DOHH2 (cell line): Measurements from ENCODE around the gene DENND1A.

ENCODE experiments used
- H3F3A ChIP-seq: fragments of 200-600 bp; sonication (generic), shearing (Covaris generic); 2 replicates; pipeline ENCODE4 v1.6.0; 2016; ENCODE audit warnings: antibody characterized with exemption, mild to moderate bottlenecking; ENCODE audit not compliant: control insufficient read depth, insufficient read depth
- H3K27ac ChIP-seq: fragments of 200-600 bp; sonication (generic); 2 replicates; pipeline ENCODE4 v1.5.1; 2014; ENCODE audit warnings: low read depth, mild to moderate bottlenecking, low read length, moderate library complexity
- H3K27me3 ChIP-seq: fragments of 200-600 bp; sonication (generic); 2 replicates; pipeline ENCODE4 v1.6.1; 2014; ENCODE audit warnings: mild to moderate bottlenecking, low read length, mixed read lengths; ENCODE audit not compliant: control insufficient read depth
- H3K36me3 ChIP-seq: fragments of 200-600 bp; sonication (generic); 2 replicates; pipeline ENCODE4 v1.6.1; 2014; ENCODE audit warnings: mild to moderate bottlenecking, low read length, moderate library complexity, mixed read lengths; ENCODE audit not compliant: control insufficient read depth
- H3K4me1 ChIP-seq: fragments of 200-600 bp; sonication (generic); 2 replicates; pipeline ENCODE4 v1.6.1; 2014; ENCODE audit warnings: mild to moderate bottlenecking, low read length, mixed read lengths; ENCODE audit not compliant: control insufficient read depth
- H3K4me2 ChIP-seq: fragments of 200-600 bp; sonication (generic); 2 replicates; pipeline ENCODE4 v1.6.0; 2014; ENCODE audit warnings: mild to moderate bottlenecking, low read length, moderate library complexity
- H3K4me3 ChIP-seq: fragments of 200-600 bp; sonication (generic); 2 replicates; pipeline ENCODE4 v1.5.1; 2014; ENCODE audit warnings: mild to moderate bottlenecking, low read length, mixed read lengths
- H3K79me2 ChIP-seq: fragments of 200-600 bp; sonication (generic); 2 replicates; pipeline ENCODE4 v1.6.1; 2014; ENCODE audit warnings: mild to moderate bottlenecking, low read length, mixed read lengths; ENCODE audit not compliant: control insufficient read depth
- H3K9me2 ChIP-seq: fragments of 200-600 bp; sonication (generic); replicated peaks from 2 replicates; pipeline ENCODE4 v1.6.1; 2014; ENCODE audit warnings: mild to moderate bottlenecking, low read length, mixed read lengths; ENCODE audit not compliant: control insufficient read depth
- H3K9me3 ChIP-seq: fragments of 200-600 bp; sonication (generic); 2 replicates; pipeline ENCODE4 v1.6.1; 2014; ENCODE audit warnings: antibody characterized with exemption, low read length, mixed read lengths; ENCODE audit not compliant: control insufficient read depth, insufficient read depth
- H4K20me1 ChIP-seq: fragments of 200-600 bp; sonication (generic); 2 replicates; pipeline ENCODE4 v1.6.0; 2014; ENCODE audit warnings: low read depth, mild to moderate bottlenecking, antibody characterized with exemption, low read length, moderate library complexity; ENCODE audit not compliant: control insufficient read depth, insufficient read depth
- EZH2phosphoT487 ChIP-seq: fragments of 200-600 bp; sonication (generic); IDR thresholded peaks from 2 replicates; pipeline ENCODE4 v1.6.1; 2017; ENCODE audit warnings: borderline replicate concordance, mild to moderate bottlenecking, antibody characterized with exemption, low read length, moderate library complexity, mixed read lengths
- TF ChIP-seq, protein P1 (sequence below): fragments of 200-600 bp; sonication (generic); IDR thresholded peaks from one replicate; pipeline ENCODE4 v1.5.1; 2014; ENCODE audit warnings: antibody characterized with exemption, mild to moderate bottlenecking, low read depth, low read length; ENCODE audit not compliant: poor library complexity, severe bottlenecking

DENND1A gene

DNA sequence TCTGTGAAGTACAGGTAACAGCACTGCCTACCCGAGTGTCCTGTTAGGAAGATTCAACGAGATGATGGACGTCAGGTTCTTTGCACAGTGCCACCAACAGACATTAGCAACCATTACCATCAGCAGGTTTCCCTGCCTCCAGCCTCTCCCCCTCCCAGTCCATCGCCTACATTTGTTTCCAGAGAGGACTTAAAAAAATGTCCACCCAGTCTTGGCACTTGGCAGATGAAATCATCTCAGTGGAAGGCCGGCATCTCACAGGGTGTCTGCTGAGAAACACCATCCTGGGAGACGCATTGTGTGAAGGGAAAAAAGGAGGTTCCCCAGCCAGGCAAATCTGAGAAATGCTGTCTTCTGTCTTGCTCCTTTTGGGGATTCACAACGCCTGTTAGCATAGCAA is 515.7 kb downstream of the DENND1A start:
- no peaks in the 10 kb centered on the region for H3K36me3 ChIP-seq
- H4K20me1 ChIP-seq: no peaks in the 10 kb centered on the region
- TF ChIP-seq, protein P1, sequence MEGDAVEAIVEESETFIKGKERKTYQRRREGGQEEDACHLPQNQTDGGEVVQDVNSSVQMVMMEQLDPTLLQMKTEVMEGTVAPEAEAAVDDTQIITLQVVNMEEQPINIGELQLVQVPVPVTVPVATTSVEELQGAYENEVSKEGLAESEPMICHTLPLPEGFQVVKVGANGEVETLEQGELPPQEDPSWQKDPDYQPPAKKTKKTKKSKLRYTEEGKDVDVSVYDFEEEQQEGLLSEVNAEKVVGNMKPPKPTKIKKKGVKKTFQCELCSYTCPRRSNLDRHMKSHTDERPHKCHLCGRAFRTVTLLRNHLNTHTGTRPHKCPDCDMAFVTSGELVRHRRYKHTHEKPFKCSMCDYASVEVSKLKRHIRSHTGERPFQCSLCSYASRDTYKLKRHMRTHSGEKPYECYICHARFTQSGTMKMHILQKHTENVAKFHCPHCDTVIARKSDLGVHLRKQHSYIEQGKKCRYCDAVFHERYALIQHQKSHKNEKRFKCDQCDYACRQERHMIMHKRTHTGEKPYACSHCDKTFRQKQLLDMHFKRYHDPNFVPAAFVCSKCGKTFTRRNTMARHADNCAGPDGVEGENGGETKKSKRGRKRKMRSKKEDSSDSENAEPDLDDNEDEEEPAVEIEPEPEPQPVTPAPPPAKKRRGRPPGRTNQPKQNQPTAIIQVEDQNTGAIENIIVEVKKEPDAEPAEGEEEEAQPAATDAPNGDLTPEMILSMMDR: no peak
- no peak for TF ChIP-seq EZH2phosphoT487
- no peak overlapping the region for H3K4me2 ChIP-seq
- no peak overlapping the region for H3K27ac ChIP-seq
- no peaks in the 10 kb centered on the region for H3K79me2 ChIP-seq
- H3K4me3 ChIP-seq: no peak overlapping the region
- H3K4me1 ChIP-seq: no peaks in the 10 kb centered on the region
- H3K9me2 ChIP-seq: no peaks in the 10 kb centered on the region
- H3K27me3 ChIP-seq: no peaks in the 10 kb centered on the region
- H3F3A ChIP-seq: no peaks in the 10 kb centered on the region
- H3K9me3 ChIP-seq: no peaks in the 10 kb centered on the region

GRCh38 chr9:123412171-123412820 is 517.6 kb downstream of the DENND1A start:
- TF ChIP-seq, protein P1: no peak
- no peak overlapping the region for H3K4me3 ChIP-seq
- no peaks in the 10 kb centered on the region for H3K9me2 ChIP-seq

GRCh38 chr9:123411636-123412035 is 518.3 kb downstream of the DENND1A start:
- Histone ChIP-seq H3K9me2 (no peaks in the 10 kb centered on the region), H3K79me2 (no peaks in the 10 kb centered on the region), H3K9me3 (no peaks in the 10 kb centered on the region), H3K27me3 (no peaks in the 10 kb centered on the region), H3K36me3 (no peaks in the 10 kb centered on the region), H3K4me3 (no peak overlapping the region), H3K4me1 (no peaks in the 10 kb centered on the region), H3K27ac (no peak overlapping the region), H3F3A (no peaks in the 10 kb centered on the region), H3K4me2 (no peak overlapping the region), H4K20me1 (no peaks in the 10 kb centered on the region)
- TF ChIP-seq, protein P1: no peak
- TF ChIP-seq EZH2phosphoT487: no peak

More at GRCh38 chr9:123412171-123412820, 517.6 kb downstream of the DENND1A start:
- Histone ChIP-seq H3K79me2 (no peaks in the 10 kb centered on the region), H3K4me1 (no peaks in the 10 kb centered on the region), H3K27ac (no peak overlapping the region), H3K36me3 (no peaks in the 10 kb centered on the region), H3K9me3 (no peaks in the 10 kb centered on the region), H3K4me2 (no peak overlapping the region), H3K27me3 (no peaks in the 10 kb centered on the region), H3F3A (no peaks in the 10 kb centered on the region), H4K20me1 (no peaks in the 10 kb centered on the region)
